KOPT-K1 (cell line): ENCODE data around the gene PPP1R37.
"Not testable (repeated sequence)": the region's sequence is repeated elsewhere in the genome, so short reads cannot be mapped to it uniquely, and the experiment has no call there.

ENCODE experiments used
- H3K27ac ChIP-seq: fragments of 200-600 bp; sonication (generic); 2 replicates; pipeline ENCODE4 v1.5.1; 2016; ENCODE audit warnings: antibody characterized with exemption, mild to moderate bottlenecking, low read depth, low read length; ENCODE audit not compliant: poor library complexity, severe bottlenecking
- H3K36me3 ChIP-seq: fragments of 200-600 bp; sonication (generic); 2 replicates; pipeline ENCODE4 v1.5.1; 2017; ENCODE audit warnings: antibody characterized with exemption, mild to moderate bottlenecking, low read length, moderate library complexity; ENCODE audit not compliant: insufficient read depth
- H3K9me3 ChIP-seq: fragments of 200-600 bp; sonication (generic); 2 replicates; pipeline ENCODE4 v1.5.1; 2017; ENCODE audit warnings: antibody characterized with exemption, low read length, mild to moderate bottlenecking; ENCODE audit not compliant: insufficient read depth, poor library complexity, severe bottlenecking

PPP1R37 gene

DNA sequence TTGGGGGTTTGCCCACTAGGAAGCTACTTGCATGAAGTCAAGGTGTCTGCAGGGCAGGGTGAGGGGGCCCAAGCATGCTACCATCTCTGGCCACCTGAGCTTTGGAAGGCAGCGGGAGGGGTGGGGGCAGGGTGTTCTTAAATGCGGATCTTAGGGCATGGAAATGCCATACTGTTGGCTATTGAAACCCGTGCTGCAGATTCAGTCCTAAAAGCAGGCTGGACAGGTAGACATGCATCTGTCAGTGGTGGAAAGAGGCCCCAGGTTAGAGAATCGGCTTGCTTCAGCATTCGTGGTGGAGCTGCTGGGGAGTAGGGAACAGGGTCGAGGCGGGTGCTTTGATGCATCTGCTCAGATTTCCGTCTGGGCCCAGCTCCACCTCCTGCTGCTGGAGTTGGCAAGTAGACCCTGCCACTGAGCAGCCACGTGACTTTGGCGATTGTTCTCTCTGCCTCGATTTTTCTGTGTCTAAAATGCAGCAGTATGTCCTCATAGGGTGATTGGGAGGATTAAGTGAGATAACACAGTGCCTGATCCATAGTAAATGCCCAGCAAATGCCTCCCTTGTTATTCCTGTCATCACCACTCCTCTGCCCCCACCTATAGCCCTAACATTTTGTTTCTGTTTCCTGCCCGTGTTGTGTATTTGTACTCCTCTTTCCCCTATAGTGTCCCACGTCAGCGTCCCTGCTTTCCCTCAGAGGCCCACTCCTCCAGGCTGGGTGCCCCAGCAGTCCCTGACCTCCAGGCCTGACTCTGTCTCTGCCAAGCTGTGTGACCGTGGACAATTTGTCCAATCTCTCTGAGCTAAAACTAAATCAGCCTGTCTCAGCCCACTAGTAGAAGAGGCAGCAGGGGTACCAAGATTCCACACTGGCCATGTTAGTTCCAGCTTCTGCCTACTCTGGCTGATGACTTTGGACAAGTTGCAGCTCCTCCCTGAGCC lies 5.8 kb downstream of the PPP1R37 start:
- Histone ChIP-seq H3K27ac (peak overlapping the region; percentile 39), H3K9me3 (no peaks in the 10 kb centered on the region), H3K36me3 (peaks cover 30% of the 10 kb centered on the region; the same call in 1 of the 2 replicates)

GRCh38 chr19:45099467-45100191 lies 6.7 kb downstream of the PPP1R37 start:
- H3K27ac ChIP-seq = peak overlapping the region; percentile 39
- no peaks in the 10 kb centered on the region for H3K9me3 ChIP-seq
- H3K36me3 ChIP-seq = peaks cover 30% of the 10 kb centered on the region; the same call in 1 of the 2 replicates

DNA sequence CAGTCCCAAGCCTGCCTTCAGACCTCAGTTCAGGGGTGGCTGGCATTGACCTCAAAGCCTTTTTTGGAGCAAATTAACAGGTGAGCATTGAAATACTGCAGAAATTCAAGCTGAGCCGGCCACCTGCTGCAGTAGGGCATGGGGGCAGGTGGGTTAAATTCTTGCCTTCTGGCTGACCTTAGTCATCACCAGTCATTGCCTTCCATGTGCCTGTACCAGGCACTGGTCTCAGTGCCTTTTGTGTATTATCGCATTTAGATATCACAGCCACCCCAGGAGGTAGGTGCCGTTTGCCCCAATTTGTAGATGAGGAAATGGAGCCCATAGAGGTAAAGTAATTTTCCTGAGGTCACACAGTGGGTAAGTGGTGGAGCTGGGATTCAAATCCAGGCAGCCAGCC lies 7.2 kb downstream of the PPP1R37 start:
- no peaks in the 10 kb centered on the region for H3K9me3 ChIP-seq
- peaks cover 30% of the 10 kb centered on the region; the same call in 1 of the 2 replicates for H3K36me3 ChIP-seq
- H3K27ac ChIP-seq = no peak overlapping the region

DNA sequence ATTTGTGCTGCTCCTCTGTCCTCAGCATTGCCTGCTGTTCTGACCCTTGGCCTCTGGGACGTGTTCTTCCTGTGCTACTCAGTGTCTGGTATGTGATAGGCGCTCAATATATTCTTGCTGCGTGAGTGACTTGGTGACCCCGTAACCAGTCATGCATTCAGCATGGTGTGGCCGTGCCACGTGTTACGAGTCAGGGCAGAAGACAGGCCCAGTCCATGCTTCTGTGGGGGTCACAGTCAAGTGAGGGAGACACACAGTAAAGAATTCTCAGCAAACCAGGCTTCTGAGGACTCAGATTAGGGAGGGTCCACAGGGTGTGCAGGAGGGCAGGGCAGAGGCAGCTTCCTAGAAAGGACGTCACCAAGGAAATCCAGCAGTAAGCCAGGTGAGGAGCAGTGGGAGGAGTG lies 7.9 kb downstream of the PPP1R37 start:
- Histone ChIP-seq H3K9me3 (no peaks in the 10 kb centered on the region), H3K27ac (no peak overlapping the region), H3K36me3 (peaks cover 28% of the 10 kb centered on the region; the same call in 1 of the 2 replicates)

DNA sequence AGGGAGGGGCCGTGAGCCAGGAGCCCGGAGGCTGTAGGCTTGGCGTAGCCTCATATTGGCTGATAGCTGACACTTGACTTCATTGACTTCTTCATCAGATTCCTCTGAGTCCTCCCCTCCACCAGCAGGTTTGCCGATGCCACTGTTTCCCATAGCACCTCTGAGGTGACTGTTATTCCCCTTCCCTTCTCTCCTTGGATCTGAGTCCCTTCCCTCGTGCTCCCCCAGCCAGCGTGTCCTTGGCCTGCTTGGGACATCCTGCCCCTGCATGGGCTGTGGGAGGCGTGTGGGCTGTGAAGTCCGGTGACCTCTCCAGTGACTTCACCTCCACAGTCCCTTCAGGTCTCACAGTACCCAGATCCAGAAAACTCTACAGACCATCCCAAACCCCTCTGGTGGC lies 8.8 kb downstream of the PPP1R37 start:
- no peak overlapping the region for H3K27ac ChIP-seq
- H3K36me3 ChIP-seq = peaks cover 19% of the 10 kb centered on the region; the same call in 1 of the 2 replicates
- no peaks in the 10 kb centered on the region for H3K9me3 ChIP-seq

DNA sequence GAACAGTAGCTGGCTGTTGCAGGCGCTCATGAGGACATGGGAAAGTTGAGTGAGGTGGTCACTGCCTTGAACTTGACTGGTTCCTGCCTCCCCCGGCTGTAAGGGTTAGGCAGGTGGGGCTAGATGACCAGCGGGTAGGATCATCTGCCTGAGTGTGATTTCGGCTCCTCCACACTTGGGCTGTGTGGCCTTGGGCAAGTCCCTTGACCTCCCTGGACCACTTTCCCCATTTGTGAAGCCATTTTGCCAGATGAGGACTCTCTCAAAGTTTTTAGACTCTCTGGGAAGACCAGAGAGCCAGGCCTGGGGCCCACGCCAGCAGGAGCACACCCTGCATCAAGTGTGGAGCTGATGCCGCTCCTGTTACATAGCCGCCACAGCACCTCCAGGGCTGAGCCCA lies 9.5 kb downstream of the PPP1R37 start:
- Histone ChIP-seq H3K36me3 (peaks cover 19% of the 10 kb centered on the region; the same call in 1 of the 2 replicates), H3K27ac (peak overlapping the region; percentile 43), H3K9me3 (no peaks in the 10 kb centered on the region)

GRCh38 chr19:45103156-45103507 lies 10.2 kb downstream of the PPP1R37 start:
- H3K36me3 ChIP-seq = peaks cover 19% of the 10 kb centered on the region; the same call in 1 of the 2 replicates
- H3K9me3 ChIP-seq = no peaks in the 10 kb centered on the region
- H3K27ac ChIP-seq = peak overlapping the region; percentile 43

DNA sequence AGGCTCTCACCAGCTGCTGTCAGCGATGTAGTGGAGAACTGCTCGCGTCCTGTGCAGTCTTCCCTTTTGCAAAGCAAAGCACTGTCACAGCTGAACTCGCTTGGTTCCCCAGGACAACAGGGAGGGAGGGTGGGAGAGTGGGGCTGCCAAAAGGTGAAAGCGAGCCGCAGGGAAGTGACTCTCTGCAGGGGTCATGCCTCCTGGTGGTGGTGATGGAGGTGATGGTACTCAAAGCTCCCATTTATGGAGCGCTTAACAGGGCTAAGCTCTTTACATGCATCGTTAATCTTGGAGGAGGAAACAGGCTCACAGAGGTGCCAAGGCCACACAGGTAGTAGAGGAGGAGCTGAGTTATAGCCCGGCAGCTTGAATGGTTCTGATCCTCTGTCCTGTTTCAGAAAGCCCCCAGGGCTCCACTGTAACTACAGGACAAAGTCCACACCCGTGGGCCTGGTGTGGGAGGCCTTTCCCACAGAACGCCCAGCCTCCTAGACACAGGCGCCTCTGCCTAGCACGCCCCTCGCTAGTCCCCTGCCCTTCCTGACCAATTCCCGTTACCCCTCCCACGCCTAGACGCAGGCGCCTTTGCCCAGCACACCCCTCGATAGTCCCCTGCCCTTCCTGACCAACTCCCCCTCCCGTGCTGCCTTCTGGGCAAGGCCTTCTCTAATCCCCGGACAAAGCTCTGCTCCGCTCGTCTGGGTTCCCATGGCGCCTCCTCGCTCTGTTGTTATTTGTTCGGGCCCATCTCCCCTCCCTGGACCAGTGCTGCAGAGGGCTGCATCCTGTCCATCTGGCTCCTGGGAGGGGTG lies 10.7 kb downstream of the PPP1R37 start:
- Histone ChIP-seq H3K36me3 (peaks cover 19% of the 10 kb centered on the region; the same call in 1 of the 2 replicates), H3K27ac (peak overlapping the region; percentile 43), H3K9me3 (no peaks in the 10 kb centered on the region)

DNA sequence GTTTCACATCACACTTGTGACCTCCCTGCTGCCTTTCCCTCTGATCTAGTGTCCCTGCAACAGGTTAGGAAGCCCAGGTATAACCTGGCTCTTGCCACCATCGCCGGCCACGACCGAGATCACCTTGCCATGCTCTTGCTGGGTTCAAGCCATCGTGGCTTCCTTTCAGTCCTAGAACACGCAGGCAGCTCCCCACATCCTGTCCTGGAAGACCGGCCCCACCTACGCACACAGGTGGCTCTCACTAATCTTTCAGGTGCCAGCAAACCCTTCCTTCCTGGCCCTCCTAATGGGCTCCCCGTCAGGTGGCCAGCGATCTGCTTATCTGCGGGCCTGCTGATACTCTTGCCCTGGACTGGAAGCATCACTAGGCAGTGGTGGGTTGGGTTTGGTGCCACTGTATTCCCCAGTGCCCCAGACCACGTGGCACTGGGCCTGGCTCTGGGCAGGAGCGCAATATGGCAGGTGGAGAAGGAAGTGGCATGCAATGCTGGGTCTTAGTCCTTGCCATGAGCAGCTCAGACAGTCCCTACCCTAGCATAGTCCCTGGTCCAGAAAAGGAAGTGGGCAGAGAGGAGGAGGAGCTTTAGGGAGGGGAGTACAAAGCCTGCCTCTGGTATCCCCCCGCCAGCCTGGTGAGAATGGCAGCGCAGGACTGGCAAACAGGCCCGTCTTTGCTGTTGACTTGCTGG lies 11.8 kb downstream of the PPP1R37 start:
- Histone ChIP-seq H3K9me3 (no peaks in the 10 kb centered on the region), H3K27ac (peak overlapping the region; percentile 43), H3K36me3 (peaks cover 13% of the 10 kb centered on the region; the same call in 1 of the 2 replicates)

DNA sequence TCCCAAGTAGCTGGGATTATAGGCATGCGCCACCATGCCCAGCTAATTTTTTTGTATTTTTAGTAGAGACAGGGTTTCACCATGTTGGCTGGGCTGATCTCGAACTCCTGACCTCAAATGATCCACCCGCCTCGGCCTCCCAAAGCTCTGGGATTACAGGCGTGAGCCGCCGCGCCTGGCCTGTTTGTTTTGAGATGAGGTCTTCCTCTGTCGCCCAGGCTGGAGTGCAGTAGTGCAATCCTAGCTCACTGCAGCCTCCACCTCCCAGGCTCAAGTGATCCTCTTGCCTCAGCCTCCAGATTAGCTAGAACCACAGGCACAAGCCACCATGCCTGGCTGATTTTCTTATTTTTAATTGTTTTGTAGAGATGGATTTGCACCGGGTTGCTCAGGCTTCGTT lies 13.4 kb downstream of the PPP1R37 start:
- not testable (repeated sequence) for H3K36me3 ChIP-seq, H3K9me3 ChIP-seq, H3K27ac ChIP-seq

GRCh38 chr19:45107621-45108150 lies 14.7 kb downstream of the PPP1R37 start:
- Histone ChIP-seq H3K36me3 (peaks cover 8% of the 10 kb centered on the region; the same call in 1 of the 2 replicates), H3K27ac (no peak overlapping the region), H3K9me3 (no peaks in the 10 kb centered on the region)

DNA sequence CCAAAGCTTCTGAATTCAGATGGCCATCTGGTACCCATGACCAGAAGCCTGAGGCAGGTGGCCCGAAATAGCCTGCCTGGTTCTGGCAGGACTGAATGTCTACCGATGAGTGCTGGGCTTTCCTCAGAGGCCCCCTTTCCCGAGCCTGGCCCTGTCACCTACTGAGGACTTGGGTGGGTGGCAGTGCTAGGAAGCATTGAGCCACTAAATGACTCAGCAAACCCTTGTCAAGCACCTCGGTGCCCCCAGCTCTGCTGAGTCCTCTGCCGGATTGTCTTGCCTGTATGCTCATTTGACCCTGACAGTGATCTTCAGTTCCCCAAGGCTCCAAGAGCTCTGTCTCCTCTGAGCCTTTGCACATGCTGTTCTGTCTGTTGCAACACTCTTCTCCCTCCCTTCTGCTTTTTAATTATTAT lies 17.9 kb downstream of the PPP1R37 start:
- H3K27ac ChIP-seq = no peak overlapping the region
- peaks cover 8% of the 10 kb centered on the region; the same call in 1 of the 2 replicates for H3K36me3 ChIP-seq
- no peaks in the 10 kb centered on the region for H3K9me3 ChIP-seq

- Histone ChIP-seq H3K27ac (no peak overlapping the region), H3K9me3 (no peaks in the 10 kb centered on the region), H3K36me3 (peaks cover 8% of the 10 kb centered on the region; the same call in 1 of the 2 replicates)
Observed at GRCh38 chr19:45112111-45112827, 19.3 kb downstream of the PPP1R37 start.
